DMS53 treated with DMSO at 0.1 percent for 48 hours (cell line): ENCODE results near the gene TNS1.

Experiments
- DNase-seq: peaks from one replicate; lab custom pipeline; 2025; ENCODE audit not compliant: unreplicated experiment; lab: John Stamatoyannopoulos, UW

The TNS1 gene

GRCh38 chr2:217931846-217932560, 70.8 kb downstream of the TNS1 start:
- DNase-seq = no peak

- DNase-seq = no peak
Measured at GRCh38 chr2:217930761-217931563, 71.8 kb downstream of the TNS1 start.

GRCh38 chr2:217929757-217930707, 72.8 kb downstream of the TNS1 start:
- DNase-seq = no peak

GRCh38 chr2:217929272-217929671, 73.5 kb downstream of the TNS1 start:
- no peak for DNase-seq

- DNase-seq = peak; percentile 82
Measured at GRCh38 chr2:217928324-217929181, 74.2 kb downstream of the TNS1 start.

GRCh38 chr2:217927601-217928323, 75.0 kb downstream of the TNS1 start:
- DNase-seq = no peak

- no peak for DNase-seq
Measured at GRCh38 chr2:217926801-217927200, 76.0 kb downstream of the TNS1 start.

GRCh38 chr2:217924346-217924901, 78.4 kb downstream of the TNS1 start:
- DNase-seq = no peak

GRCh38 chr2:217923007-217923686, 79.6 kb downstream of the TNS1 start:
- DNase-seq = no peak

- DNase-seq = no peak
Measured at GRCh38 chr2:217922101-217923006, 80.4 kb downstream of the TNS1 start.

- DNase-seq = no peak
Measured at GRCh38 chr2:217920879-217921603, 81.8 kb downstream of the TNS1 start.

- no peak for DNase-seq
Measured at GRCh38 chr2:217919781-217920351, 82.9 kb downstream of the TNS1 start.

GRCh38 chr2:217919204-217919603, 83.6 kb downstream of the TNS1 start:
- DNase-seq = no peak

- no peak for DNase-seq
Measured at GRCh38 chr2:217918308-217919024, 84.3 kb downstream of the TNS1 start.

GRCh38 chr2:217916504-217917254, 86.1 kb downstream of the TNS1 start:
- DNase-seq = no peak
